Spleen (tissue), 7 donors: ENCODE results near the gene DTX1.

Experiments
- CTCF ChIP-seq, 11 experiments: fragments of 200-600 bp in 7 of 11; fragments of 450-650 bp in 4 of 11; sonication (generic) in 4 of 11; IDR thresholded peaks in 8 of 11; conservative IDR thresholded peaks in 3 of 11; 1 replicate in 7 of 11; 2 replicates in 4 of 11; pipeline versions ENCODE4 v1.4.0 to v1.8.0; 2016 to 2021; ENCODE audit warnings: antibody characterized with exemption in 11 of 11, inconsistent platforms in 4 of 11, mild to moderate bottlenecking in 1 of 11
- POLR2A ChIP-seq, 3 donors: fragments of 450-650 bp; IDR thresholded peaks; one replicate each; pipeline ENCODE4 v1.5.1; 2017; ENCODE audit warnings: antibody characterized with exemption in 3 of 3, mild to moderate bottlenecking in 1 of 3
- POLR2AphosphoS5 ChIP-seq, 3 donors: sonication (generic); formaldehyde crosslinking; IDR thresholded peaks; one replicate each; pipeline ENCODE4 v1.5.1; 2017; ENCODE audit warnings: antibody characterized with exemption in 3 of 3
- donor health status: DM: no; HTN: no; CAD: no; lungs with moderate emphysema.
- donor health status: DM: no; HTN: no; CAD: no.
- donor health status: DM: no; HTN: no; CAD: no.

- TF ChIP-seq CTCF (IDR thresholded peaks at IDR 0.05 in 8 of 11, conservative IDR thresholded peaks at IDR 0.05 in 3 of 11) (no peak), POLR2AphosphoS5 (IDR thresholded peaks at IDR 0.05) (no peak), POLR2A (IDR thresholded peaks at IDR 0.05) (no peak)
Measured at GRCh38 chr12:113138826-113139225, 82.3 kb downstream of the DTX1 start.
